HG02642 (cell line): ENCODE measurements around the gene PRAMEF13.
"Not testable (repeated sequence)": the region's sequence is repeated elsewhere in the genome, so short reads cannot be mapped to it uniquely, and the experiment has no call there.

Experiments
- ATAC-seq: cut with Tn5 transposase; IDR thresholded peaks from one replicate; pipeline ENCODE4 v1.9.1; 2021; ENCODE audit warnings: mild to moderate bottlenecking; ENCODE audit not compliant: unreplicated experiment, poor library complexity

The PRAMEF13 gene

GRCh38 chr1:13208712-13209111 is 7.5 kb upstream of the PRAMEF13 start:
- ATAC-seq, result not testable (repeated sequence)

GRCh38 chr1:13171548-13171947 is 29.7 kb downstream of the PRAMEF13 start, which contains the start of gene PRAMEF9:
Gene PRAMEF9, plus strand, starts transcription at chr1:13171848. Its CDS starts 3,433 bp downstream, at chr1:13175281.
- ATAC-seq, result not testable (repeated sequence)

DNA sequence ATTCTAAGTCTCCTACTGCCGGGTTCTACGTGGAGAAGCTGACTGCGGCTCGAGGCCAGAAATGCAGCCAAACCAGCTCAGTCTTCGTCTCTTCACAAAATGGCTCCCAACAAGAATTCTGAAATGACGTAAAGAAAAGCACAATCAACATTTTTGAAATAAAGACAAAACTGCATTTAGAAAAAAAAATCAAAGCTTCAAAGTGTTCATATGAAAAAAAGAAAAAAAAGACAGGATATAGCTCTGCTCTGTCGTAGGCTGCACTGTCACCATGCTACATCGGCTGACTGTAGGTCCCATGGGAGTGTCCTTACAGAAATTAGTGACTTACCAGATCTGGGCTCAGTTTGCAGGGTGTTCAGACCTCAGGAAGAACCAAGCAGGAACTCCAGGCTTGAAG is 35.7 kb downstream of the PRAMEF13 start, which contains the start of gene HNRNPCL4:
Gene HNRNPCL4, minus strand, starts transcription at position 101 of the 400 bp plus-strand sequence. CDS start 164 bp downstream, outside the sequence.
- ATAC-seq, result not testable (repeated sequence)

DNA sequence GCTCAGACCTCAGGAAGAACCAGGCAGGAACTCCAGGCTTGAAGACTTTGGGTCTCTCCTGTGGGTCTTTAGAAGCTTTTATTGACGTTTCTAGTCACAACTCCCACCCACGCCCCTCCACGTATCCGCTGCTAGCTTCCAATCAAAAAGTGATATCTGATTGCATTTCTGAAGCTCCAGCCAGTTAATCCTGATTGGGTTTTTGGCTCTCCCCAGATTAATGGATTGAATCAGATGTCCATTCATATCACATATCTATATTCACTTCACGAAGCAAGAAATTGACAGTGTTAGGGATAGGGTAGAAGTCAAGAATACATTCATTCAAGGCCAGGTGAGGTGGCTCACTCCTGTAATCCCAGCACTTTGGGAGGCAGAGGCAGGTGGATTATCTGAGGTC is 45.3 kb downstream of the PRAMEF13 start, which contains the start of gene PRAMEF26:
Gene PRAMEF26, minus strand, starts transcription at position 101 of the 400 bp plus-strand sequence. CDS start 2,914 bp downstream, outside the sequence.
- not testable (repeated sequence) for ATAC-seq
